D721Med (cell line): ENCODE data around the gene SLC9A2.

ENCODE experiments used
- DNase-seq: peaks from one replicate; pipeline ENCODE4 v3.0.0; 2011; ENCODE audit warnings: low spot score; ENCODE audit not compliant: insufficient read length
- FAIRE-seq: peaks from 2 replicates; lab custom pipeline; 2011; peaks lifted over from hg19 to GRCh38; lab: Jason Lieb, UNC
- CTCF ChIP-seq: IDR thresholded peaks from 2 replicates; pipeline ENCODE4 v1.5.1; 2012; ENCODE audit warnings: mild to moderate bottlenecking, control low read depth; ENCODE audit not compliant: insufficient read depth; ENCODE audit errors: missing control alignments

The SLC9A2 gene

GRCh38 chr2:102704531-102704930 is 85.2 kb downstream of the SLC9A2 start:
- no peak for TF ChIP-seq CTCF
- DNase-seq, result no peak
- FAIRE-seq, result no peak

GRCh38 chr2:102707796-102708695 is 88.7 kb downstream of the SLC9A2 start:
- no peak for TF ChIP-seq CTCF
- no peak for DNase-seq
- FAIRE-seq, result no peak

- FAIRE-seq (no peak), DNase-seq (no peak)
- no peak for TF ChIP-seq CTCF
Measured at GRCh38 chr2:102708847-102709559, 89.7 kb downstream of the SLC9A2 start.

- DNase-seq, result no peak
- no peak for FAIRE-seq
- no peak for TF ChIP-seq CTCF
Measured at GRCh38 chr2:102717308-102718018, 98.1 kb downstream of the SLC9A2 start.

- no peak for FAIRE-seq
- no peak for DNase-seq
- no peak for TF ChIP-seq CTCF
Measured at GRCh38 chr2:102718387-102719316, 99.3 kb downstream of the SLC9A2 start.

- no peak for DNase-seq
- TF ChIP-seq CTCF, result no peak
- no peak for FAIRE-seq
Measured at GRCh38 chr2:102724016-102724490, 104.7 kb downstream of the SLC9A2 start.
